Measurements from ENCODE around the gene SSB. TPM values are rescaled to one million over a fixed set of nuclear protein-coding genes. Genes with fewer than 3 reads are reported as not detected.

SSB gene
- total RNA-seq, 1 experiment from 2014 or later, result 159 TPM

Other genes starting within 250 kb of the SSB start
- 20.2 and 27.7 TPM in 2 replicates for gene FASTKD1, start 225.0 kb upstream of the SSB start, total RNA-seq (2014; rRNA removed; shearing (Covaris generic))
- 39.5 and 57.5 TPM in 2 replicates for gene PPIG, start 214.5 kb upstream of the SSB start, total RNA-seq (2014; rRNA removed; shearing (Covaris generic))
- 0.07 TPM in 1 of 2 replicates, not detected in the other for gene CFAP210, start 104.5 kb upstream of the SSB start, total RNA-seq (2014; rRNA removed; shearing (Covaris generic))
- 5.4 and 9.3 TPM in 2 replicates for gene PHOSPHO2, start 104.4 kb upstream of the SSB start, total RNA-seq (2014; rRNA removed; shearing (Covaris generic))
- 29.4 and 31.7 TPM in 2 replicates for gene KLHL23, start 65.0 kb upstream of the SSB start, total RNA-seq (2014; rRNA removed; shearing (Covaris generic))
- 85.8 and 87.3 TPM in 2 replicates for gene METTL5, start 26.0 kb downstream of the SSB start, total RNA-seq (2014; rRNA removed; shearing (Covaris generic))
- 20.2 and 24.9 TPM in 2 replicates for gene UBR3, start 28.6 kb downstream of the SSB start, total RNA-seq (2014; rRNA removed; shearing (Covaris generic))

Measured in G401 (cell line).